ENCODE measurements around the gene C3orf70.

The C3orf70 gene

GRCh38 chr3:185046164-185046515, 106.7 kb downstream of the C3orf70 start:
- no peak for DNase-seq

- no peak for DNase-seq
Measured at GRCh38 chr3:185042312-185043050, 110.4 kb downstream of the C3orf70 start.

GRCh38 chr3:185041540-185041939, 111.3 kb downstream of the C3orf70 start:
- no peak for DNase-seq

- no peak for DNase-seq
Measured at GRCh38 chr3:185040425-185040824, 112.4 kb downstream of the C3orf70 start.

- no peak for DNase-seq
Measured at GRCh38 chr3:185037801-185038200, 115.1 kb downstream of the C3orf70 start.

GRCh38 chr3:185030951-185031350, 121.9 kb downstream of the C3orf70 start:
- DNase-seq = no peak

- no peak for DNase-seq
Measured at GRCh38 chr3:185030399-185030798, 122.5 kb downstream of the C3orf70 start.

GRCh38 chr3:185029086-185029485, 123.8 kb downstream of the C3orf70 start:
- no peak for DNase-seq

GRCh38 chr3:185028121-185028520, 124.7 kb downstream of the C3orf70 start:
- DNase-seq = no peak

Measured in stimulated activated naive CD4-positive, alpha-beta T cell treated with Interleukin-2 at 50 U/mL for 16 hours (primary cell).